Trophoblast cell (in vitro differentiated cells and primary cell): ENCODE measurements around the gene NPIPB9. TPM values are rescaled to one million over a fixed set of nuclear protein-coding genes. Genes with fewer than 3 reads are reported as not detected.
"Not testable (repeated sequence)": the region's sequence is repeated elsewhere in the genome, so short reads cannot be mapped to it uniquely, and the experiment has no call there.

Experiments used
- DNase-seq, 2 donors: peaks; one replicate each; pipeline ENCODE4 v3.0.0-alpha.2; 2016
- H2AFZ ChIP-seq: 2 replicates; pipeline ENCODE4 v1.6.1; 2013; ENCODE audit warnings: low read length, moderate library complexity, mild to moderate bottlenecking; ENCODE audit not compliant: insufficient read depth, poor library complexity
- H2AK5ac ChIP-seq: 2 replicates; pipeline ENCODE4 v1.6.1; 2013; ENCODE audit warnings: mild to moderate bottlenecking, low read length
- H2BK120ac ChIP-seq: 2 replicates; pipeline ENCODE4 v1.6.1; 2013; ENCODE audit warnings: low read length, mild to moderate bottlenecking, moderate library complexity; ENCODE audit not compliant: insufficient read depth, poor library complexity
- H2BK12ac ChIP-seq: 2 replicates; pipeline ENCODE4 v1.6.1; 2013; ENCODE audit warnings: mild to moderate bottlenecking, low read length, moderate library complexity
- H2BK5ac ChIP-seq: 2 replicates; pipeline ENCODE4 v1.6.1; 2013; ENCODE audit warnings: low read length, low read depth, moderate library complexity, mild to moderate bottlenecking; ENCODE audit not compliant: poor library complexity
- H3K14ac ChIP-seq: 2 replicates; pipeline ENCODE4 v1.6.1; 2013; ENCODE audit warnings: mild to moderate bottlenecking, low read length
- H3K18ac ChIP-seq: 2 replicates; pipeline ENCODE4 v1.6.1; 2013; ENCODE audit warnings: mild to moderate bottlenecking, low read length
- H3K23ac ChIP-seq: 2 replicates; pipeline ENCODE4 v1.6.1; 2013; ENCODE audit warnings: low read length
- H3K27ac ChIP-seq: 2 replicates; pipeline ENCODE4 v1.5.1; 2013; ENCODE audit warnings: low read depth, mild to moderate bottlenecking, inconsistent platforms, low read length, moderate library complexity
- H3K27me3 ChIP-seq: 2 replicates; pipeline ENCODE4 v1.6.1; 2013; ENCODE audit warnings: inconsistent platforms, mild to moderate bottlenecking, low read length, moderate library complexity; ENCODE audit not compliant: insufficient read depth
- H3K36me3 ChIP-seq, 2 experiments: 1 replicate in 1 of 2; 2 replicates in 1 of 2; pipeline ENCODE4 v1.6.1; 2013; ENCODE audit warnings: low read length in 2 of 2, mild to moderate bottlenecking in 2 of 2, moderate library complexity in 1 of 2; ENCODE audit not compliant: insufficient read depth in 2 of 2, control insufficient read depth in 1 of 2
- H3K4ac ChIP-seq: 2 replicates; pipeline ENCODE4 v1.6.1; 2013; ENCODE audit warnings: low read depth, mild to moderate bottlenecking, low read length, moderate library complexity
- H3K4me1 ChIP-seq, 2 experiments: 1 replicate in 1 of 2; 2 replicates in 1 of 2; pipeline ENCODE4 v1.6.1; 2013; ENCODE audit warnings: low read length in 2 of 2, mild to moderate bottlenecking in 2 of 2, moderate library complexity in 1 of 2; ENCODE audit not compliant: insufficient read depth in 2 of 2, control insufficient read depth in 1 of 2
- H3K4me2 ChIP-seq: 2 replicates; pipeline ENCODE4 v1.6.1; 2013; ENCODE audit warnings: inconsistent platforms, mild to moderate bottlenecking, low read length, moderate library complexity
- H3K4me3 ChIP-seq: 2 replicates; pipeline ENCODE4 v1.5.1; 2013; ENCODE audit warnings: mild to moderate bottlenecking, low read depth, low read length, inconsistent platforms
- H3K79me1 ChIP-seq: one replicate; pipeline ENCODE4 v1.6.1; 2013; ENCODE audit warnings: low read length
- H3K79me2 ChIP-seq: 2 replicates; pipeline ENCODE4 v1.6.1; 2013; ENCODE audit warnings: low read length, mild to moderate bottlenecking; ENCODE audit not compliant: control insufficient read depth, insufficient read depth, poor library complexity
- H3K9ac ChIP-seq: 2 replicates; pipeline ENCODE4 v1.6.1; 2013; ENCODE audit warnings: mild to moderate bottlenecking, low read length
- H3K9me3 ChIP-seq: 2 replicates; pipeline ENCODE4 v1.6.1; 2013; ENCODE audit warnings: low read depth, mild to moderate bottlenecking, control low read depth, inconsistent platforms, low read length; ENCODE audit not compliant: insufficient read depth
- H4K12ac ChIP-seq: 2 replicates; pipeline ENCODE4 v1.6.1; 2013; ENCODE audit warnings: low read depth, mild to moderate bottlenecking, low read length, moderate library complexity
- H4K8ac ChIP-seq: 2 replicates; pipeline ENCODE4 v1.6.1; 2013; ENCODE audit warnings: low read depth, mild to moderate bottlenecking, low read length, moderate library complexity
- H4K91ac ChIP-seq: one replicate; pipeline ENCODE4 v1.6.1; 2013; ENCODE audit warnings: low read depth, mild to moderate bottlenecking, low read length, moderate library complexity
- WGBS: extraction: QIAGEN DNeasy Blood & Tissue Kit; methylation state at CpG from one replicate; pipeline ENCODE4 v1.1.7; 2013; ENCODE audit warnings: missing lambda C conversion rate; ENCODE audit not compliant: insufficient read length, insufficient coverage; ENCODE audit errors: extremely low coverage; 5-methylcytosine and 5-hydroxymethylcytosine counted together
- polyA plus RNA-seq: library from polyadenylated mRNA; stranded (reverse); fragments of 200-250 nt; gene quantifications from 2 replicates; pipeline ENCODE4 v1.2.3, GENCODE V29; 2013

Gene NPIPB9
- polyA plus RNA-seq = 1.1 and 1.2 TPM in 2 replicates

GRCh38 chr16:28751487-28751886 lies at the start of gene NPIPB9:
NPIPB9 (plus strand) TSS chr16:28751787.
- not testable (repeated sequence) for H3K4me2 ChIP-seq, H3K9ac ChIP-seq, H3K18ac ChIP-seq, H3K23ac ChIP-seq, H4K91ac ChIP-seq, H3K27ac ChIP-seq, H2AFZ ChIP-seq, H2AK5ac ChIP-seq, DNase-seq, H2BK120ac ChIP-seq, H3K36me3 ChIP-seq, H3K9me3 ChIP-seq, H4K8ac ChIP-seq, H3K4me3 ChIP-seq, H2BK5ac ChIP-seq, H3K27me3 ChIP-seq, H3K14ac ChIP-seq, H3K79me2 ChIP-seq, H3K4ac ChIP-seq, H4K12ac ChIP-seq, H3K4me1 ChIP-seq, H2BK12ac ChIP-seq, H3K79me1 ChIP-seq
- WGBS = no CpG with 5 or more reads among the region's 5 CpGs

DNA sequence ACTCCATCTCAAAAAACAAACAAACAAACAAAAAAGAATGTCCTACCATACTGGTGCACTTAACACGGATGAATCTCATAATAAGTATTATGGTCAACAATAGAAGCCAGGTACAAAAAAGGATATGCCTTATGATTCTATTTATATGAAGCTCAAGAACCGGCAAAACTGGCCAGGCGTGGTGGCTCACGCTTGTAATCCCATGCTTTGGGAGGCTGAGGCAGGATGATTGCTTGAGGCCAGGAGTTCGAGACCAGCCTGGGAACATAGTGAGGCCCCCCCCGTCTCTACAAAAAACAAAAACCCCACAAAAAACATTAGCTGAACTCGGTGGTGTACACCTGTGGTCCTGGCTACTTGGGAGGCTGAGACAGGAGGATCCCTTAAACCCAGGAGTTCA lies 47.3 kb upstream of the NPIPB9 start:
- H3K27ac ChIP-seq, H3K14ac ChIP-seq, H3K79me1 ChIP-seq, H2AFZ ChIP-seq, H3K4me1 ChIP-seq, H3K4ac ChIP-seq, H3K36me3 ChIP-seq, H3K4me2 ChIP-seq, H2BK5ac ChIP-seq, H2BK120ac ChIP-seq, H4K12ac ChIP-seq, DNase-seq, H4K91ac ChIP-seq, H2BK12ac ChIP-seq, H3K18ac ChIP-seq, H3K4me3 ChIP-seq, H4K8ac ChIP-seq, H3K27me3 ChIP-seq, H3K79me2 ChIP-seq, H3K23ac ChIP-seq, H2AK5ac ChIP-seq, H3K9me3 ChIP-seq, H3K9ac ChIP-seq: not testable (repeated sequence)
- no CpG with 5 or more reads among the region's 7 CpGs for WGBS

GRCh38 chr16:28711220-28712083 lies 40.1 kb upstream of the NPIPB9 start, which contains the start of gene EIF3C:
EIF3C (plus strand) TSS chr16:28711464; CDS start chr16:28711687, 223 bp downstream.
- H3K4ac ChIP-seq, H3K23ac ChIP-seq, H3K4me2 ChIP-seq, H2AFZ ChIP-seq, H2BK5ac ChIP-seq, H3K27me3 ChIP-seq, H2BK120ac ChIP-seq, H3K14ac ChIP-seq, H3K9me3 ChIP-seq, H4K8ac ChIP-seq, H3K36me3 ChIP-seq, H2AK5ac ChIP-seq, H3K18ac ChIP-seq, H3K79me1 ChIP-seq, DNase-seq, H4K12ac ChIP-seq, H3K79me2 ChIP-seq, H4K91ac ChIP-seq, H3K4me3 ChIP-seq, H3K9ac ChIP-seq, H3K27ac ChIP-seq, H2BK12ac ChIP-seq, H3K4me1 ChIP-seq: not testable (repeated sequence)
- no CpG with 5 or more reads among the region's 66 CpGs for WGBS

- H3K79me2 ChIP-seq, H2BK12ac ChIP-seq, H3K9ac ChIP-seq, H3K18ac ChIP-seq, H2AK5ac ChIP-seq, H3K27ac ChIP-seq, H3K4me2 ChIP-seq, H2BK120ac ChIP-seq, H2BK5ac ChIP-seq, H4K91ac ChIP-seq, H3K9me3 ChIP-seq, H3K4me1 ChIP-seq, H3K4me3 ChIP-seq, H2AFZ ChIP-seq, H3K4ac ChIP-seq, H3K79me1 ChIP-seq, H3K14ac ChIP-seq, DNase-seq, H3K27me3 ChIP-seq, H4K12ac ChIP-seq, H3K36me3 ChIP-seq, H3K23ac ChIP-seq, H4K8ac ChIP-seq: not testable (repeated sequence)
- no CpG with 5 or more reads among the region's 15 CpGs for WGBS
Observed at GRCh38 chr16:28722852-28723650, 28.5 kb upstream of the NPIPB9 start.
